ENCODE results near the gene SLC8B1. TPM values are rescaled to one million over a fixed set of nuclear protein-coding genes. Genes with fewer than 3 reads are reported as not detected.

SLC8B1 gene
- total RNA-seq, 1 donor from 2014 or later: 3.0 TPM

DNA sequence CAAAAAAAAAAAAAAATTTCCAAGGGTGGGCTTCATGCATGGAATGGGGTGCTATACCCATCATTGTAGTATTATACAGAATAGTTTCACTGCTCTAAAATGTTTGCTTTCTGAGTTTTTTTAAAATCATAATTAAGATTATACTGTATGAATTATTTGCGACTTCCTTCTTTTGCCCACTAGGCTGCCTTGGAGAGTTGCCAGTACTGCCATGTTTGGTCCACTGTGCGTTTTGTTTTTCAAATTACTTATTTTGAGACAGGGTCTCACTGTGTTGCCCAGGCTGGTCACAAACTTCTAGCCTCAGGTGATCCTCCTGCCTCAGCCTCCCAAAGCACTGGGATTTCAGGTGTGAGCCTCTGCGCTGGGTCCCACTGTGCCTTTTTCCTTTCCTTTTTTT is 43.4 kb upstream of the SLC8B1 start:
- Mint-ChIP-seq H3K27me3 (ENCODE audit: insufficient read depth, low read depth) (no peaks in the 10 kb centered on the region), H3K4me1 (peaks cover 11% of the 10 kb centered on the region), H3K36me3 (peaks cover 11% of the 10 kb centered on the region)

DNA sequence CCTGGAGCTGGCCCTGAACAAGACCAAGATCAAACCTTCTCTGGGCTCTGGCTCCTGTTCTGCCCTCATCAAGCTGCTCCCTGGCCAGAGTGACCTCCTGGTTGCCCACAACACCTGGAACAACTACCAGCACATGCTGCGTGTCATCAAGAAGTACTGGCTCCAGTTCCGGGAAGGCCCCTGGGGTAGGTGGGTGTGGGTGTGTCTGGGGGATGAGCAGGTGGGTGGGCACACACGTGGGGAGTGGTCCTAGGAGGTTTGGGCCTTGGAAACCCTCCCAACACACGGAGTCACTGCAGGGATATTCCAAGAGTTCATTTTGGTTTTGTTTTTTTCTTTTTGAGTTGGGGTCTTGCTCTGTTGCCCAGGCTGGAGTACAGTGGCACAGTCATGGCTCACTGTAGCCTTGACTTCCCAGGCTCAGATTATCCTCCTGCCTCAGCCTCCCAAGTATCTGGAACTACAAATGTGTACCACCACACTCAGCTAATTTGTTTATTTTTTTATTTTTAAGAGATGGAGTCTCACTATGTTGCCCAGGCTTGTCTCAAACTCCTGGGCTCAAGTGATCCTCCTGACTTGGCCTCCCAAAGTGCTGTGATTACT is 40.0 kb upstream of the SLC8B1 start:
- no peak overlapping the region for H3K27ac ChIP-seq
- no peak for TF ChIP-seq EZH2phosphoT487 (IDR thresholded peaks at IDR 0.05)
- TF ChIP-seq, protein P1, sequence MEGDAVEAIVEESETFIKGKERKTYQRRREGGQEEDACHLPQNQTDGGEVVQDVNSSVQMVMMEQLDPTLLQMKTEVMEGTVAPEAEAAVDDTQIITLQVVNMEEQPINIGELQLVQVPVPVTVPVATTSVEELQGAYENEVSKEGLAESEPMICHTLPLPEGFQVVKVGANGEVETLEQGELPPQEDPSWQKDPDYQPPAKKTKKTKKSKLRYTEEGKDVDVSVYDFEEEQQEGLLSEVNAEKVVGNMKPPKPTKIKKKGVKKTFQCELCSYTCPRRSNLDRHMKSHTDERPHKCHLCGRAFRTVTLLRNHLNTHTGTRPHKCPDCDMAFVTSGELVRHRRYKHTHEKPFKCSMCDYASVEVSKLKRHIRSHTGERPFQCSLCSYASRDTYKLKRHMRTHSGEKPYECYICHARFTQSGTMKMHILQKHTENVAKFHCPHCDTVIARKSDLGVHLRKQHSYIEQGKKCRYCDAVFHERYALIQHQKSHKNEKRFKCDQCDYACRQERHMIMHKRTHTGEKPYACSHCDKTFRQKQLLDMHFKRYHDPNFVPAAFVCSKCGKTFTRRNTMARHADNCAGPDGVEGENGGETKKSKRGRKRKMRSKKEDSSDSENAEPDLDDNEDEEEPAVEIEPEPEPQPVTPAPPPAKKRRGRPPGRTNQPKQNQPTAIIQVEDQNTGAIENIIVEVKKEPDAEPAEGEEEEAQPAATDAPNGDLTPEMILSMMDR (IDR thresholded peaks at IDR 0.05): no peak
- TF ChIP-seq EZH2 (IDR thresholded peaks at IDR 0.05): no peak
- no peak overlapping the region for H3K4me3 ChIP-seq

More for the DNA sequence above, 43.4 kb upstream of the SLC8B1 start:
- no peak overlapping the region for H3K27ac ChIP-seq
- peaks cover 6% of the 10 kb centered on the region for H3K4me1 ChIP-seq
- no peak overlapping the region for H3K9ac ChIP-seq
- H3K36me3 ChIP-seq: no peaks in the 10 kb centered on the region
- H3K79me2 ChIP-seq (ENCODE audit: low read depth): no peaks in the 10 kb centered on the region
- no peaks in the 10 kb centered on the region for H4K20me1 ChIP-seq (ENCODE audit: low read depth)
- H3K27ac Mint-ChIP-seq: no peak overlapping the region
- H3K9me3 ChIP-seq (ENCODE audit: low read depth): no peaks in the 10 kb centered on the region
- no peak overlapping the region for H3K4me2 ChIP-seq
- no peak overlapping the region for H2AFZ ChIP-seq (replicated peaks)
- H3K9me3 Mint-ChIP-seq: no peaks in the 10 kb centered on the region
- H3K4me3 Mint-ChIP-seq: no peak overlapping the region
- H3F3A ChIP-seq (ENCODE audit: low read depth): no peaks in the 10 kb centered on the region
- DNase-seq (ENCODE audit: low spot score): no peak
- no peak overlapping the region for H3K4me3 ChIP-seq
- TF ChIP-seq EZH2 (IDR thresholded peaks at IDR 0.05): no peak
- H3K27me3 ChIP-seq: no peaks in the 10 kb centered on the region

DNA sequence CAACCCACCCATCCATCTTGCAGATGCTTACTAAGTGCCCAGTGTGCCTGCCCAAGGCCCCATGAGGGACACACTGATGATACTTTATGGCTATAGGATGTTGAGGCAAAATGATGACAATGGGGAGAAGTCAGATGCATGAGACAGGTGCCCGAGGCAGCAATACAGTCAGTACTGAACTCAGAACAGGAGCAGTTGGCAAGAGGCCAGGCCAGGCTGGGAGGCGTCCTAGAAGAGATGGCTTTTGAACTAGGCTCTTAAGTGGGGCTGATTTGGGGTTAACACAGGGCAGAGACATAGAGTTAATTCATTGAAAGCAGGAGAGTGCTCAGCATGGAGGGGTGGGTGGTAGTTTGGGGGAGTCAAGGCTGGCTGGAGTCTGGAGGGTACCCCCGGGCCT is 39.1 kb upstream of the SLC8B1 start:
- no peak overlapping the region for H3K4me3 Mint-ChIP-seq
- no peak overlapping the region for H3K4me3 ChIP-seq
- TF ChIP-seq EZH2 (IDR thresholded peaks at IDR 0.05) (no peak), EZH2phosphoT487 (IDR thresholded peaks at IDR 0.05) (no peak)
- TF ChIP-seq, protein P1 (IDR thresholded peaks at IDR 0.05): no peak

More for the DNA sequence above, 40.0 kb upstream of the SLC8B1 start:
- Histone ChIP-seq H4K20me1 (ENCODE audit: low read depth) (no peaks in the 10 kb centered on the region), H3K27me3 (no peaks in the 10 kb centered on the region), H2AFZ (replicated peaks) (no peak overlapping the region), H3K79me2 (ENCODE audit: low read depth) (no peaks in the 10 kb centered on the region), H3K36me3 (no peaks in the 10 kb centered on the region), H3K9ac (no peak overlapping the region), H3F3A (ENCODE audit: low read depth) (no peaks in the 10 kb centered on the region), H3K4me1 (no peaks in the 10 kb centered on the region), H3K4me2 (no peak overlapping the region), H3K9me3 (ENCODE audit: low read depth) (no peaks in the 10 kb centered on the region)
- no peaks in the 10 kb centered on the region for H3K9me3 Mint-ChIP-seq
- no peak for DNase-seq (ENCODE audit: low spot score)
- H3K4me3 Mint-ChIP-seq: no peak overlapping the region
- H3K27ac Mint-ChIP-seq: no peak overlapping the region
- H3K4me1 Mint-ChIP-seq: no peaks in the 10 kb centered on the region
- peaks cover 2% of the 10 kb centered on the region for H3K27me3 Mint-ChIP-seq (ENCODE audit: insufficient read depth, low read depth)
- peaks cover 12% of the 10 kb centered on the region for H3K36me3 Mint-ChIP-seq

DNA sequence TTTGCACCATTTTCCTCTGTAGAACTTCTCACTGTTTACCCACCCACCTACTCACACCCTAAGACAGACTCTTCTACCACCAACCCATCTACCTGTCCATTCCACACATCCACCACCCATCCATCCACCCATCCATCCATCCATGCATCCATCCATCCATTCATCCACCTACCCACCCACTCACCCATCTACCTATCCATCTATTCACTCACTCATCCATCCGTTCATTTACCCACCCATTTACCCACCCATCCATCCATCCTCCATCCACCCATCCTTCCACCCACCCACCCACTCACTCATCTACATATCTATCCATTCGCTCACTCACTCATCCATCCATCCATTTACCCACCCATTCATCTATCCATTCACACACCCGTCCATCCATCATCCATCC is 38.5 kb upstream of the SLC8B1 start:
- Histone ChIP-seq H2AFZ (replicated peaks) (no peak overlapping the region), H3K27ac (no peak overlapping the region), H3K36me3 (no peaks in the 10 kb centered on the region), H3K9me3 (ENCODE audit: low read depth) (no peaks in the 10 kb centered on the region), H4K20me1 (ENCODE audit: low read depth) (no peaks in the 10 kb centered on the region), H3F3A (ENCODE audit: low read depth) (no peaks in the 10 kb centered on the region), H3K9ac (no peak overlapping the region), H3K79me2 (ENCODE audit: low read depth) (no peaks in the 10 kb centered on the region), H3K4me2 (no peak overlapping the region), H3K4me3 (no peak overlapping the region), H3K27me3 (no peaks in the 10 kb centered on the region), H3K4me1 (no peaks in the 10 kb centered on the region)
- DNase-seq (ENCODE audit: low spot score): no peak
- Mint-ChIP-seq H3K36me3 (peaks cover 17% of the 10 kb centered on the region), H3K27me3 (ENCODE audit: insufficient read depth, low read depth) (peaks cover 2% of the 10 kb centered on the region), H3K4me1 (no peaks in the 10 kb centered on the region), H3K27ac (no peak overlapping the region), H3K9me3 (no peaks in the 10 kb centered on the region), H3K4me3 (no peak overlapping the region)
- no peak for TF ChIP-seq EZH2 (IDR thresholded peaks at IDR 0.05)
- TF ChIP-seq, protein P1 (IDR thresholded peaks at IDR 0.05): no peak
- no peak for TF ChIP-seq EZH2phosphoT487 (IDR thresholded peaks at IDR 0.05)

More for the DNA sequence above, 39.1 kb upstream of the SLC8B1 start:
- Mint-ChIP-seq H3K27ac (no peak overlapping the region), H3K27me3 (ENCODE audit: insufficient read depth, low read depth) (peaks cover 2% of the 10 kb centered on the region), H3K36me3 (peaks cover 16% of the 10 kb centered on the region), H3K4me1 (no peaks in the 10 kb centered on the region), H3K9me3 (no peaks in the 10 kb centered on the region)
- no peaks in the 10 kb centered on the region for H3F3A ChIP-seq (ENCODE audit: low read depth)
- no peaks in the 10 kb centered on the region for H4K20me1 ChIP-seq (ENCODE audit: low read depth)
- no peaks in the 10 kb centered on the region for H3K27me3 ChIP-seq
- H2AFZ ChIP-seq (replicated peaks): no peak overlapping the region
- H3K27ac ChIP-seq: no peak overlapping the region
- no peak overlapping the region for H3K4me2 ChIP-seq
- no peaks in the 10 kb centered on the region for H3K4me1 ChIP-seq
- no peaks in the 10 kb centered on the region for H3K36me3 ChIP-seq
- H3K9ac ChIP-seq: no peak overlapping the region
- no peaks in the 10 kb centered on the region for H3K79me2 ChIP-seq (ENCODE audit: low read depth)
- DNase-seq (ENCODE audit: low spot score): no peak
- no peaks in the 10 kb centered on the region for H3K9me3 ChIP-seq (ENCODE audit: low read depth)
